Measurements from ENCODE around the gene CHDH.

DNA sequence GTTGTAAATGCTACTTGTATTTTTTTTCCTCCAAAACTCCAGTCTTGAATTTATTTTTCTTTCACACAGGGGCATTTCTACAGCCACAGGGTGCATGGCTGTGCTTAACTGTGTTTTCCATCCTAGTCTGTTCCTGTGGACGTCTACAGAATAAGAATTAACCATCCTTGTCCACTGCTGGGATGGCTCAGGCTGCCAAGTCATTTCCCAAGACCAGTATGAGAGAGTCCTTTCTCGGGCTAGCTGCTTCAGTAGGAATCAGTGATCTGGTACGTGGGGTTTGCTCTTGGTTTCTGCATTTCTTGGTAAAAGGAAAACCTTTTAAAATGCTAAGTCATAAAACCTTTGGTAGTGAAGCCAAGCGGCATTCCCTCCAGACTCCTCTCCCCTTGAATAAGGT lies 29.8 kb downstream of the CHDH start:
- TF ChIP-seq ZNF544 (tag by site-specific recombination; IDR thresholded peaks at IDR 0.05) (no peak), ZNF391 (tag by site-specific recombination; IDR thresholded peaks at IDR 0.05; ENCODE audit: borderline replicate concordance, low read depth) (no peak), ZNF274 (IDR thresholded peaks at IDR 0.05; ENCODE audit: low read length) (no peak), ZNF274 (tag by site-specific recombination; IDR thresholded peaks at IDR 0.05; ENCODE audit: borderline replicate concordance) (no peak), ZNF132 (tag by site-specific recombination; IDR thresholded peaks at IDR 0.05; ENCODE audit: borderline replicate concordance) (no peak), ZNF571 (tag by site-specific recombination; IDR thresholded peaks at IDR 0.05) (no peak), ZNF785 (tag by site-specific recombination; IDR thresholded peaks at IDR 0.05) (no peak)
- TF ChIP-seq, protein P1, sequence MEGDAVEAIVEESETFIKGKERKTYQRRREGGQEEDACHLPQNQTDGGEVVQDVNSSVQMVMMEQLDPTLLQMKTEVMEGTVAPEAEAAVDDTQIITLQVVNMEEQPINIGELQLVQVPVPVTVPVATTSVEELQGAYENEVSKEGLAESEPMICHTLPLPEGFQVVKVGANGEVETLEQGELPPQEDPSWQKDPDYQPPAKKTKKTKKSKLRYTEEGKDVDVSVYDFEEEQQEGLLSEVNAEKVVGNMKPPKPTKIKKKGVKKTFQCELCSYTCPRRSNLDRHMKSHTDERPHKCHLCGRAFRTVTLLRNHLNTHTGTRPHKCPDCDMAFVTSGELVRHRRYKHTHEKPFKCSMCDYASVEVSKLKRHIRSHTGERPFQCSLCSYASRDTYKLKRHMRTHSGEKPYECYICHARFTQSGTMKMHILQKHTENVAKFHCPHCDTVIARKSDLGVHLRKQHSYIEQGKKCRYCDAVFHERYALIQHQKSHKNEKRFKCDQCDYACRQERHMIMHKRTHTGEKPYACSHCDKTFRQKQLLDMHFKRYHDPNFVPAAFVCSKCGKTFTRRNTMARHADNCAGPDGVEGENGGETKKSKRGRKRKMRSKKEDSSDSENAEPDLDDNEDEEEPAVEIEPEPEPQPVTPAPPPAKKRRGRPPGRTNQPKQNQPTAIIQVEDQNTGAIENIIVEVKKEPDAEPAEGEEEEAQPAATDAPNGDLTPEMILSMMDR (tag by site-specific recombination; IDR thresholded peaks at IDR 0.05), result no peak

Data from HEK293 (cell line).